GM21360 (cell line): ENCODE data around the gene FRY.

Experiments
- ATAC-seq: cut with Tn5 transposase; IDR thresholded peaks from one replicate; pipeline ENCODE4 v1.9.1; 2021; ENCODE audit warnings: mild to moderate bottlenecking, moderate library complexity; ENCODE audit not compliant: unreplicated experiment

FRY gene

GRCh38 chr13:32209652-32210051 is 178.1 kb downstream of the FRY start:
- ATAC-seq, result no peak

DNA sequence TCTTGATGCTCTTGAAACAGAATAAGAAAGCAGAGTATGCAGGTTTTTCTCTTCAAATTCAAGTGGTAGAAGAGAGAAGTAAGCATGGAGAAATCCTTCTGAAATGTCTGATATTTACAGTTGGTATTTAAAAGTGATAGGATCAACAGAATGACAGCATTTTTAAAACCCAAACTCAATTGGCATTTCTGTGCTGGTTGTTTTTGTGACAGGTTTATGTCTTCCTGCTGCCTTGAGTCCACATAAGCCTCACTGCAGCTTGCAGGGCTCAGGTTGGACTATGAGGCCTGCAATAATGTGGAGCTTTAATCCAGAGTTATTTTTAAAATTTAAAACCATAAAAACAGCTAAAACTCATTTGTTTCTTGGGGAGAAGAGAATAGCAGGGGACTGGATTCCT is 178.5 kb downstream of the FRY start:
- ATAC-seq, result no peak

DNA sequence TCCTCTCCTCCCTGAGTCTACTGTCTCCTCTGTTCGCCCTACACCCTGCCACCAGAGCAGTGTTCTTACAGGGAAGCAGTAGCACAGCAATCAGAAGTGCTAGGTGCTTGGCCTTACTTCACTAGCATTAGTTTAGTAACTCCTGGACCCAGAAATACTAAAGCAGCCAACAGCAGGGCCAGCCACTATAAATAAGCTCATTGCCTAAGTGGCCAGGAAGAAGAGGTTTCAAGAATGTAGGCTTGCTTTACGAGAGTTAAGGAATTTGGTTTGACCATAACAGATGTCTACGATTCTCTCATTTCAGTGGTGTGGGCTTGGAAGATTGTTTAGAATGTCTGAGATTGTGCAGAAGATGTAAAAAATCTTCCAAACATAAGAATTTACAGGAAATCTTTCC is 180.2 kb downstream of the FRY start:
- no peak for ATAC-seq

- ATAC-seq, result no peak
Observed at GRCh38 chr13:32212421-32212820, 180.8 kb downstream of the FRY start.

DNA sequence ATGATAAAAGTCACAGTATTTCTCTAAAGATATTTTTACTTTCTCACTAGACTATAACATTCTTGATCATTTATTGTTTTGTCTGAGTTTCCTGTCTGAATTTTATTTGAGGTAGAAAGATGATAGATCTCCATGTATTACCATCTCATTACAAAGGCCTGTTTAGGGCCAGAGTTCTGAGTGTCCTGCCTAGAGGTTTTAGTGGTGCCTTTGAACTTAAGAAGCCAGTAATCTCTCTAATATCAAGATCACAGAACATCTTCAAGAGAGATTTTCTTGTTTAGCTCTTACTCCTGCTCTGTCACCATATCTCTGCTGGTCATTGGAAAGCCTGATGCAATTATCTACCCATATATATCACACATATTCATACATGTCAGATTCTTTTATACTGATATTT is 182.1 kb downstream of the FRY start:
- ATAC-seq, result no peak

DNA sequence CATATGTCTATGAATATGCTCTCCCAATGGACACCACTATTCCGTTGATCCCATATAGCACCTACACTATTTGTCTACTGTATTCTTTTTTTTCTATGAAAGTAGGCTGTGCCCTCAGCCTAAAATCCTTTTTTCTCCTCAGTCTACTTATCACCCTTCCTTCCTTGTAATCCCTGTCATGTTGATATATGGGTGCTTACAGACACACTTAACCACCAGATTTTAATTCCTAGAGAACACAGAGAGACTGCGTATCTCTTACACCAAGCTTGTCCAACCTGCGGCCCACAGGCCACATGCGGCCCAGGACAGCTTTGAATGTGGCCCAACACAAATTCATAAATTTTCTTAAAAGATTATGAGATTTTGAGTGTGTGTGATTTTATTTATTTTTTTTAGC is 182.5 kb downstream of the FRY start:
- no peak for ATAC-seq

DNA sequence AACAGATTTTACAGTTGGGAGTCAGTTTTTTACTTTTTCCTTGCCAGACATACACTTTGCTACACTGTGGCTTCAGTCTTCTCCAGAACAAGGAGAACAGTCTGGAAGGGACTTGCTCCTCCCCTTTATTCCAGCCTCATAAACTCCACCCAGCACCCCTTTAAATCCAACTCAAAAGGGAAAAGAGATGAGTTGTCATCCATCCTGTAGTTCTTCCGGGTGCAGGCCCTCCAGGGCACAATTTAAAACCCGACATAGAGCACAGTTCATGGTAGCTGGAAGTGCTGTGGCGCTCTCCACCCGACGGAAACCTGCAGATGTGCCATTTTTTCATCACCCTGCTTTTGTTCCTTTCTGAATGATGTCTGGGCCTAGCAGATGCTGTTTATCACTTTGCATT is 184.7 kb downstream of the FRY start:
- ATAC-seq, result no peak

DNA sequence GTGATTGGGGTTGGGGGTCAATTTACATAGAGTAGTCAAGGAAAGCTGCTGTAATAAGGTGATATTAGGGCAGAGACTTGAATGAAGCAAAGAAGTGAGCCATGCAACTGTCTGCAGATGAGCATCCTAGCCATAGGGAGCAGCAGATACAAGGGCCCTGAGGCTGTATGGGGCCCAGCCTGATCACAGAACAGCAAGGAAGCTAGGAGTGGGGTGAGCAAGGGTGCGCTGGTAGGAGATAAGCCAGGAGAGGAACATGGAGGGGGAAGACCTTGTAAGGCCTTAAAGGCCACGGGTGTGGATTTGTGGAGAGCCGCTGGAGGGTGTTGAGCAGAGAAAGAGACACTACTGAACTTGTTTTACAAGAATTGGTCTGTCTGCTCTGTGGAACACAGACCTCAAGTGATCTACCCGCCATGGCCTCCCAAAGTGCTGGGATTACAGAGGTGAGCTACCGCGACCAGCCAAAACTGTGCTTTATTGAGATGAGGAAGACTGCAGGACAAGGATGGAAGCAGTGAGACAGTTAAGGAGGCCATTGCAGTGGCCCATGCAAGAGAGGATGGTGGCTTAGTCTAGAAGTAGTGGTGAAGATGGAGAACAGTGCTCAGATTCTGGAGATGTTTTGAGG is 190.6 kb downstream of the FRY start:
- no peak for ATAC-seq

DNA sequence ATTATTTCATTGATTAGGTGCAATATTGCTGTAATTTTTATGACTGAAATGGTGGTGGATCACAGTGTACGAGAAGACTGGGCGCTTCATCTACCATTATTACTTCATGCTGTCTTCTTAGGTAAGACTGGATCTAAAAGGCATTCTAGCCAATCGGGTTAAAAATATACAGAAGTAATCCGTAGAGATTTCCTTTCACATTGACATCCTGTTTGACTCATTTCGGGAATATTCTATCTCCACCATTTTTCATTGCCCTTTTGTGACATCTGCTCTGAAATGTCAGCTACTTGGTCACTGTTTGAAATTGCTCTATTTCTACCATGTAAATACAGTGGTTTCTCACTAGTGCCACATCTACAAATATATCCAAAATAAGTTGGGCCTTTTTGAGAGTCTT is 193.3 kb downstream of the FRY start:
- ATAC-seq, result no peak

DNA sequence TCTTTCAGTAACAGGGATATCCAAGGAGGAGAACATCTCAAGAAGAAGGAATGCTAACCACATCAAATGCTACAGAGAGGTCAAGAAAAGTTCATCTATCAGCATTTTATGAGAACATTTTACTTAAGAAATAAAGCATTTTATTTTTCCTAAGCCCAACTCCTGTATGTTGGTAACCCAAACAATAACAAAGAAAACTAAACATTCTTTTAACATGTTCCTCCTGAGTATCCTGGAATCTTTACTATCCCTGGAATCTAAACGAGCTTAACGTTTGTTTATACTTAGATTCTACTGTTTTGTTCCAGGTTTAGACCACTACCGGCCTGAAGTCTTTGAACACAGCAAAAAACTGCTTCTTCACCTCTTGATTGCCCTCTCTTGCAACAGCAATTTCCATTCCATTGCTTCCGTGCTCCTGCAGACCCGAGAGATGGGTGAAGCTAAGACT is 193.9 kb downstream of the FRY start:
- no peak for ATAC-seq

GRCh38 chr13:32228330-32229041 is 196.9 kb downstream of the FRY start:
- no peak for ATAC-seq

GRCh38 chr13:32229443-32229842 is 197.9 kb downstream of the FRY start:
- no peak for ATAC-seq

DNA sequence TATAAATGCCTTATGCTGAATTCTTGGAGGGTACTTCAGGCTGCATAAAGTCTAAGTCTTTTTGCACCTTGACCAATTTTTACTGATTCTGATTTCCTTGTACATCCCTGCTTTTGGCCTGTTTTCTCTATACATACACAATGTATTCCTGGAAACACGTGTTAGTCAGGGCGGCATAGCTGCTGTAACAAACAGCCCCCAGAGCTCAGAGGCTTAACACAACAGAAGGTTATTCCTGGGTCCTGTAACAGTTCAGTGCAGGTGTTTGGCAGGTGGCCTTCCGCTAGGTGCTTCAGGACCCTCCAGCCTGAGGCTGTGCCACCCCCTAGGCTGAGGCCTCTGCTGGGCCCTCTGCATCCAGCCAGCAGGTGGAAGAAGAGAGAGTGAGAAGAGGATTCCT is 200.7 kb downstream of the FRY start:
- ATAC-seq, result no peak

DNA sequence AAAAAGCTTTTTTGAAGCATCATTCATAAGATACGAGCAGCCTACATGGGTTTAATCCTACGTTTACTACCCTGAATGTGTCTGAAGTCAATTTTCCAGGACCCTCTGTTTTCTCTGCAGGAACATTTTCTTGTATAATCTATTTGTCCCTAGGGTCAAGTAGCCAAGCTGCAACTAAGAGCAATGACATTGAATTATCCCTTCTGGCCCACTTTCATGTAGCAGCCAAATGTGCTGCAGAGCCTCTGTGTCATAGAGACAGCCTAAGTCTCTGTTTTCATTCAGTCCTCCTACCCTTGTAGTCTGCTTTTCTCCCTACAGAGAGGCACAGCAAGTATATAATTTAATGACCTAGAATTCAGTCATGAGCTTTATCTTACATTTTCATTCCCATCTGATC is 201.5 kb downstream of the FRY start:
- ATAC-seq, result no peak

- no peak for ATAC-seq
Observed at GRCh38 chr13:32234914-32235313, 203.3 kb downstream of the FRY start.

DNA sequence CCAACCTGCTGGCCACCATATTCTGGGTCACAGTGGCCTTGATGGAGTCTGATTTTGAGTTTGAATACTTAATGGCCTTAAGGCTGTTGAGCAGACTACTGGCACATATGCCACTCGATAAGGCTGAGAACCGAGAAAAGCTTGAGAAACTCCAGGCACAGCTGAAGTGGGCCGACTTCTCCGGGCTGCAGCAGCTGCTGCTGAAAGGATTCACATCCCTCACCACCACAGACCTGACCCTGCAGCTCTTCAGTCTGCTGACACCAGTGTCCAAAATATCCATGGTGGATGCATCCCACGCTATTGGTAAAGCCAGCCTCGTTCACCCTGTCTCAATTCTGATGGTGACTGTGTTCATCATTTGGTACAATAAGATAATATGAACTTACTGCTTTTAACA is 206.1 kb downstream of the FRY start:
- ATAC-seq, result no peak

DNA sequence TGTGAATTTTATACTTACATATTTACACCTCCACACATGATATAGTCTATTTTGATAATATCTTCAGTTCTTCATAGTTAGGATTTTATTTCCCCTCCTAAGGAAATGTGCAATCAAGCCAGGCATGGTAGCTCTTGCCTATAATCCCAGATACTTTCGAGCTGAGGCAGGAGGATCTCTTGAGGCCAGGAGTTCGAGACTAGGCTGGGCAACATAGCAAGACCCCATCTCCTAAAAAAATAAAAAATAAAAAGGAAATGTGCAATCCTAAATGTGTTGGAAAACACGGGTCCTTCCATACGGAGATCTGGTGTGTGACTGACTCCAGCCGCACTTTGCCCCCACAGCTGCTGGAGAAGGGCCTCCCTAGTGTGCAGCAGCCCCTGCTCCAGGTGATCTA is 212.1 kb downstream of the FRY start:
- ATAC-seq, result no peak

GRCh38 chr13:32245555-32245954 is 214.0 kb downstream of the FRY start:
- no peak for ATAC-seq

DNA sequence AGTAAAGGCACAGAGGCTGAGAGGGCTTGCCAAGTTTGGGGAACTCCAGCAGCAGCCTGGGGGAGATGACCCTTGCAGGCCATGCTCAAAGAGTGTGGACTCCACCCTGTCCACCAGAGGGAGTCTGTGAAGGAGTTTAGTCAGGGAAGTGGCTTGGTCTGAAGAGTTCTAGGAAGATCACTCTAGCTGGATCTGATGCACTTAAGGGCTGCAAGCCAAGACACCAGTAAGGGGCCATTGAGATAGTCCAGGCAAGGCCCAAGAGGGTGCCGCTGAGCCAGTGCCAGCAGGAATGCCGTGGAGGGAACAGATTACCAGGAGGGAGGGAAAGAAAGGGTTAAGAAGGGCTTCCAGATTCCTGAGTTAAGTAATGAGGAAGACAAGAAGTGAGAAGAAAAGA is 214.9 kb downstream of the FRY start:
- peak; percentile 75 for ATAC-seq

DNA sequence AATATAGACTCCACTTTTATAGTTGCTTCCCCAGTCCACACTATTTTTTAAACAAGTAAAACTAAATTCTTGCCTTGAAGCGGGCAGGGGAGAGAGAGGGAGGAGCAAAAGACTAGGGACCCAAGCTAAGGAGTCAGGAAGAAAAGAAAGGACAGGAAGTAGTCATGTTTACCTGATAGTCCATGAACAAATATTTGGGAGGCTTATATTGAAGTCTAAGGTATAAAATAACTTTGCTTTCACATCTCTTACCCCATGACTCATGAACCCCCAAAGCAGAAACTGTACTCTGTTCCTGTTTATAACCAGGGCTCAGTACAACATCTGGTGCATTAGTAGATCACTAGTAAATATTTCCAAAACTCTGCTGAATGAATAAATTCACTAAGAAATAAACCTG is 216.3 kb downstream of the FRY start:
- no peak for ATAC-seq

- peak; percentile 56 for ATAC-seq
Observed at GRCh38 chr13:32248801-32249200, 217.2 kb downstream of the FRY start.

GRCh38 chr13:32252812-32253438 is 221.4 kb downstream of the FRY start:
- ATAC-seq, result no peak
